SK-N-SH treated with all-trans-retinoic acid at 6 μM for 48 hours (cell line): ENCODE data around the gene ARHGAP18.
"Not testable (repeated sequence)": the region's sequence is repeated elsewhere in the genome, so short reads cannot be mapped to it uniquely, and the experiment has no call there.

Source experiments
- ARNTL ChIP-seq: fragments of 450-650 bp; formaldehyde crosslinking; IDR thresholded peaks from 2 replicates; pipeline ENCODE4 v1.5.0; 2020; ENCODE audit warnings: low read depth, mild to moderate bottlenecking, moderate library complexity, borderline replicate concordance
- TSHZ2 ChIP-seq: fragments of 250-450 bp; sonication (Bioruptor Pico); IDR thresholded peaks from 2 replicates; pipeline ENCODE4 v1.5.0; 2020; ENCODE audit warnings: mild to moderate bottlenecking, moderate library complexity
- ZC3H10 ChIP-seq: fragments of 250-450 bp; sonication (Bioruptor Pico); IDR thresholded peaks from 2 replicates; pipeline ENCODE4 v1.5.1; 2021; ENCODE audit warnings: mild to moderate bottlenecking, moderate library complexity
- ZFP30 ChIP-seq: fragments of 450-650 bp; formaldehyde crosslinking; IDR thresholded peaks from 2 replicates; pipeline ENCODE4 v1.5.0; 2022; ENCODE audit warnings: mild to moderate bottlenecking, moderate library complexity

DNA sequence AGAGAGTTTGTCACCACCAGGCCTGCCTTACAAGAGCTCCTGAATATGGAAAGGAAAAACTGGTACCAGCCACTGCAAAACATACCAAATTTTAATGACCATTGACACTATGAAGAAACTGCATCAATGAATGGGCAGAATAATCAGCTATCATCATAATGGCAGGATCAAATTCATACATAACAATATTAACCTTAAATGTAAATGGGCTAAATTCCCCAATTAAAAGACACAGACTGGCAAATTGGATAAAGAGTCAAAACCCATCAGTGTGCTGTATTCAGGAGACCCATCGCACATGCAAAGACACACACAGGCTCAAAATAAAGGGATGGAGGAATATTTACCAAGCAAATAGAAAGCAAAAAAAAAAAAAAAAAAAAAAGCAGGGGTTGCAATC, 139.0 kb downstream of the ARHGAP18 start:
- TF ChIP-seq ZFP30, ARNTL, ZC3H10, TSHZ2 (CRISPR knock-in tag): not testable (repeated sequence)
